Frontal cortex (tissue), 4 donors: ENCODE data around the gene TPI1. TPM values are rescaled to one million over a fixed set of nuclear protein-coding genes. Genes with fewer than 3 reads are reported as not detected.

Experiments
- DNase-seq, 2 donors: peaks; one replicate each; pipeline ENCODE4 v3.0.0; 2012; ENCODE audit warnings: low spot score in 2 of 2
- FAIRE-seq: peaks from 2 replicates; lab custom pipeline; 2012; peaks lifted over from hg19 to GRCh38; lab: Jason Lieb, UNC
- total RNA-seq: library from RNA; depleted of rRNA; stranded (reverse); fragments of >200 nt; gene quantifications from one replicate; pipeline ENCODE4 v1.2.3, GENCODE V29; 2014
- donor health status: control.
- donor health status: control.
- donor health status: control.

Gene TPI1
- total RNA-seq, 1 donor from 2014 or later = 293 TPM

DNA sequence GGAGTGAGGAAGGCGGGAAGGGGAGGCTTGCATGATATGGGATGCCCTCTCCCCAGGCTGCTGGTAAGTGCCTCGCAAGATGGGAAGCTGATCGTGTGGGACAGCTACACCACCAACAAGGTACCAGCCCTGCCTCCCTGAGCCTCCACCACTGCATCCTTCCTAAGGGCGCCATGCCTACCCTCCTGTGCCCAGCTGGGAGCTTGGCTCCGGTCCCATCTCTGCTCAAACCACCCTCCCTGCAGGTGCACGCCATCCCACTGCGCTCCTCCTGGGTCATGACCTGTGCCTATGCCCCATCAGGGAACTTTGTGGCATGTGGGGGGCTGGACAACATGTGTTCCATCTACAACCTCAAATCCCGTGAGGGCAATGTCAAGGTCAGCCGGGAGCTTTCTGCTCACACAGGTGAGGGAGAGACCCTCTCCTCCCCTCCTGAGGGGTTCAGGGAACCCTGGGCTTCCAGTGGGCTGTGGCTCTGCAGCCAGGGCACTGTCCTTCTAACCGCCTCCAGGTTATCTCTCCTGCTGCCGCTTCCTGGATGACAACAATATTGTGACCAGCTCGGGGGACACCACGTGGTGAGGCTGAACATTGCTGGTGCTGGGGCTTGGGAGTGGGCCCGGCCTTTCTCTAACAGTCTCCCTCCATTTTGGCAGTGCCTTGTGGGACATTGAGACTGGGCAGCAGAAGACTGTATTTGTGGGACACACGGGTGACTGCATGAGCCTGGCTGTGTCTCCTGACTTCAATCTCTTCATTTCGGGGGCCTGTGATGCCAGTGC, 24.0 kb upstream of the TPI1 start:
- FAIRE-seq = no peak

DNA sequence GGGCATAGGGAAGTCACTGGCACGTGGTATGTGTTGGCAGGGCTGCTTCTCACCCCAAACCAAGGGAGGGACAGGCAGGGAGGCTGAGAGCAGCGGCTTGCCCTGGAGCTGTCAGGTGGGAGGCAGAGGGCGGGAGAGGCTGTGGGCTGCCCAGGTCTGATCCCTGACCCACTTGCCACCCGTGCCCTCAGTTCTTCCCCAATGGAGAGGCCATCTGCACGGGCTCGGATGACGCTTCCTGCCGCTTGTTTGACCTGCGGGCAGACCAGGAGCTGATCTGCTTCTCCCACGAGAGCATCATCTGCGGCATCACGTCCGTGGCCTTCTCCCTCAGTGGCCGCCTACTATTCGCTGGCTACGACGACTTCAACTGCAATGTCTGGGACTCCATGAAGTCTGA, 21.9 kb upstream of the TPI1 start:
- no peak for DNase-seq
- FAIRE-seq = no peak

More for the DNA sequence above, 24.0 kb upstream of the TPI1 start:
- DNase-seq = no peak

GRCh38 chr12:6846316-6846869, 20.9 kb upstream of the TPI1 start:
- DNase-seq (no peak), FAIRE-seq (no peak)

GRCh38 chr12:6847676-6848075, 19.7 kb upstream of the TPI1 start:
- DNase-seq (no peak), FAIRE-seq (no peak)

DNA sequence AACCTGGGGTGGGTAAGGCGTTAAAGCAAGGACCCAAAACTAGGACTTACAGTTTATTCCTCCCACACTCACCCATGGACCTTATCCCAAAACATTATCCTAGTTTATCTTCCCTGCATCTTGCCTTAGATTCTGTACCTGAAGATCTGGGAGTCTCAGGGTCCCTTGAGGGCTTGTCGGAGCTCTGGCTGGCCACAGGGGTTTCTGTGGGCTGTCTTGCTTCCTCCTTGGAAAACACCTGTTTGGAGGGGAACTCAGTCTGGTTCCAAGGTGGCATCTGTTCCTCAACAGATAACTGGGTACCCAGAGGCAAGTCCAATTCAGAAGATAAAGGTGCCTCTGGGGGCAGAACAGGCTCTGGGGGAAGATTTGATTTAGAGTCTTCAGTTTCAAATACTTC, 17.9 kb upstream of the TPI1 start:
- FAIRE-seq (no peak), DNase-seq (no peak)

- DNase-seq (no peak), FAIRE-seq (no peak)
Measured at GRCh38 chr12:6849976-6850560, 17.3 kb upstream of the TPI1 start.

DNA sequence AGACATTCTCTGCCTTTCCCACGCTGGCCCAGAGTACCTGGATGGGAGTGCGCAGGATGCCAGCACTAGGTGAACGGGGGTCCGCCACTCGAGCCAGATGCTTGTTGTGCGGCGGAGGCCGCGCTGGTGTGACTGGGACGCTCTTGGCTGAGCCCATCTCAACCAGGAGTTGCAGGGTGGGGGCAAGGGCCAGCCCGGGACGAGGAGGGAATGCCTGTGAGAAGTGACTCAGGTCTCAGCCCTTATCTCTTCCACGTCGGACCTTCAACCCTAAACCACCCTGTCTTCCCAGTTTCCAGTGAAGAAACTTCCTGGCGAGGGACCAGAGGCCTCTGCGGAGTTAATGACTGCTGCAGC, 16.6 kb upstream of the TPI1 start:
- no peak for FAIRE-seq
- no peak for DNase-seq

GRCh38 chr12:6851153-6851920, 16.0 kb upstream of the TPI1 start, which contains the start of gene CDCA3:
Gene CDCA3, minus strand, starts transcription at chr12:6851286. Its CDS starts 334 bp downstream, at chr12:6850952.
- peak; percentile 95 to 100 for DNase-seq
- FAIRE-seq = no peak

- FAIRE-seq (peak; percentile 79), DNase-seq (peak; percentile 90 to 92)
Measured at GRCh38 chr12:6851921-6852650, 15.2 kb upstream of the TPI1 start, which contains the start of gene USP5. Gene USP5, plus strand, starts transcription at chr12:6852150. Its CDS starts 30 bp downstream, at chr12:6852180.

DNA sequence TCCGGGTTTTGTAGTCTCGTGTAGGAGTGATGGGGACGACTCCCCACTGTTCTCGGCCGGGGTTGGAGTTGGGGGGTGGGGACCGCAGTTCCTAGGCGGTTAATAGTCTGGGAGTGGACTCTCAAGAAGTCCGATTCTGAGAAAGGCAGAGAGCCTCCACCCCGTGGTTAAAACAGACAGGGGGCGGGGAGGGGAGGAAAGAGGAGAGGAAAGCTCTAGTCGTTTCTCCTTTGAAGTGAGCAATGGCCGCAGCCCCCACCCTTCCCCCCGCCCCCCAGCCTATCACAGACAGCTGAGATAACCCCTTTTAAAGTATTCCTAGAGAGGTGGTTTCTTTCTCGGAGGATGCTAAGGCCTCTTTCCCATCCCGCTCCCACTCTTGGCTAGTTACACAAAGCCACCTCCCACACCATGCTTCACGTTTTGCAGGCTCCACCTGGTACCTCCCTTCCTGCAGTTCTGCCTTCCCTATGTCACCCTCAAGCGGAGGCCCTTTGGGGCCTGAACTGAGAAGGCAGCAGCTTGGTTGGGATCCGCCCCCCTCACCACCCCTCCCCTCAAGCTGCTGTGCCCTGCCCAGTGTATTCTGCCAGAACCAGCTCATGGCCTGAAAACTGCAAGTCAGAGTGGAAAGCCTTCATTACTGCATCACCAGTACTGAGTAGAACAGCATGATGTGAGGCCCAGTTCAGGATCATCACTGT, 14.5 kb upstream of the TPI1 start:
- FAIRE-seq (no peak), DNase-seq (peak in 1 of 2 donors; percentile 60)

DNA sequence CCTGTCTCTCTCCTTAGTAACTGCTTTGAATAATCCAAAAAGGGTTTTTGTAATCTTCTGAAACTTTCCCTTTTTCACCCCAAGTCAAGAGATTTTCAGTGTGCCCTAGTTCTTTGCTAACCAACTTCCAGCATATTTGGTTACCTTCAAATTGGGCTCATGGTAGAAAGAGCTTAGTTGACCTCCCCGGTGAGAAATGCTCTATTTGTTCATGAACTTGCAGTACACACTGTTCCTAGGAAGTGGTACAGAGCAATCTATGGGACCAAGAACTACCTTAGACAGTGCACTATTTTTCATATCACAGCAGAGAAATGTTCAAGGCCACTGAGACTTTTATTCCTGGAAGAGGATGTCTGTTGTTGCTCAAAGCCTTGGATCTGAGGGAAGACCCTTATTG, 13.7 kb upstream of the TPI1 start:
- DNase-seq (no peak), FAIRE-seq (no peak)

DNA sequence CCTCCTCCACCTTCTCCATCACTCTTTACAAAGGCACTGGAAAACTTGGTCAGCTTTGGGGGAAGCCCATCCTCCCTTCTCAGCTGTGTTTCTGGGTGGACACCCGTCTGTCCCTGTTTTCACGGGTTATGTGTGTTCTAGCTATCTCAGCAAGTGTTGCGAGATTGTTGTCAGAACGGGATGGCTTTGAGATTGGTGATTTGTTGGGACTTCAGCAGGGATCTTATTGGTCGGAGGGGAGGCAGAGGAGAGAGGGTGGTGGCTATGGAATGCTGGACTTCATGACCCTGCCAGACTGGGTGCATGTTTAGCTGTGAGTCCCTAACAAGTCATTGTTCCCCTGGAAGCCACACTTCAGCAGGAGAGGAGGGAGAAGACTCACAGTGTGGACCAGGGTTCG, 13.3 kb upstream of the TPI1 start:
- FAIRE-seq (no peak), DNase-seq (no peak)

GRCh38 chr12:6855322-6855721, 12.0 kb upstream of the TPI1 start:
- DNase-seq (no peak), FAIRE-seq (no peak)

DNA sequence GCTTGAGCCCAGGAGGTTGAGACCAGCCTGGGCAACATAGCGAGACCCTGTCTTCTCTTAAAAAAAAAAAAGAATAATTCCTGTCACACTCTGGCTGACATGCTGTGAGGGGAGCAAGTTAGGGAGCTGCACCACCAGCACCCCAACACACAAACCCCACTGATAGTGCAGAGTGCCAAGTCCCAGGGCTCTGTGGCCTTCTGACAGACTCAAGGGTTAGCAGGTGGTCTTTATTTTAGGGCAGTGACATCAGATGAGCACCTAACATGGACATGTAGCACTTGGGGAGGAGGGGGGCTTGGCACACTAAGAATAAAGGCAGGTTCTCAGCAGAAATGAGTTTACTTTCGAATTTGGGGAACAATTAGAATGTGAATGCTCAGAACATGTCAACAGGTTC, 8.5 kb upstream of the TPI1 start:
- no peak for FAIRE-seq
- no peak for DNase-seq

DNA sequence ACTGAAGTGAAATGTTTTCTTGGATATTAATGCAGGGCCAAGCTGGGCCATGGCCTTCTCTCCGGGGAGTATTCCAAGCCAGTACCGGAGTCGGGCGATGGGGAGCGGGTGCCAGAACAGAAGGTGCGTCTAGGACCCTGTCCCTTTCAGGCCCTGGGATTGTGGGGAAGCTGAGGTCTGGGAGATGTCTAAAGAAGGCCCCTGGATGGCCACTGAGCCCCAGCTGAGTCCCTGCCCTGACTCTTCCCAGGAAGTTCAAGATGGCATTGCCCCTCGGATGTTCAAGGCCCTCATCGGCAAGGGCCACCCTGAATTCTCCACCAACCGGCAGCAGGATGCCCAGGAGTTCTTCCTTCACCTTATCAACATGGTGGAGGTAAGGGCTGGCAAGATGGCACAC, 7.2 kb upstream of the TPI1 start:
- no peak for FAIRE-seq
- DNase-seq = no peak

DNA sequence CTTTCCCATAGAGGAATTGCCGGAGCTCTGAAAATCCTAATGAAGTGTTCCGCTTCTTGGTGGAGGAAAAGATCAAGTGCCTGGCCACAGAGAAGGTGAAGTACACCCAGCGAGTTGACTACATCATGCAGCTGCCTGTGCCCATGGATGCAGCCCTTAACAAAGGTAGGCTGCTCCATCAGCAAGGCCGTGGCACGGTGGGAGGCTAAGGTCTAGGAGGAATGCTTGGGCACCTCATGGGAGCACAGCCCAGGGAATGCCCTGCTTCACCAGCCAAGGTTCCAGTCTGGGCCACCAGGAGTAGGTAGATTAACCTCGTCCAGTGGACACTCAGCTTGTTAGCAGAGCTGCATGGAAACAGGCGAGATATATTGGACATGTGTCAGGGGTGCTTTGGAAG, 6.4 kb upstream of the TPI1 start:
- no peak for DNase-seq
- FAIRE-seq = no peak

DNA sequence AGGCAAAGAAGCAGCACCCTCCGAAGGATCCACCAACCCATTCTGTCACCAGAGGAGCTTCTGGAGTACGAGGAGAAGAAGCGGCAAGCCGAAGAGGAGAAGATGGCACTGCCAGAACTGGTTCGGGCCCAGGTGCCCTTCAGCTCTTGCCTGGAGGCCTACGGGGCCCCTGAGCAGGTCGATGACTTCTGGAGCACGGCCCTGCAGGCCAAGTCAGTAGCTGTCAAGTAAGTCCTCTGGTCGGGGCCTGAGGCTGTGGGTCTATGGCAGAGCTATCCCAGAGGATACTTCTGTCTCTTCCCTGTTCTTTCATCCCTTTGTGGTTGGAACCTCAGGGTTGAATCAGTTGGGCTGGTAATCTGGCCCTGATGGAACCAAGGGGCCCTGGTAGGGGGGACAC, 5.9 kb upstream of the TPI1 start:
- FAIRE-seq (no peak), DNase-seq (no peak)

GRCh38 chr12:6863033-6863432, 4.3 kb upstream of the TPI1 start:
- DNase-seq = no peak
- no peak for FAIRE-seq

DNA sequence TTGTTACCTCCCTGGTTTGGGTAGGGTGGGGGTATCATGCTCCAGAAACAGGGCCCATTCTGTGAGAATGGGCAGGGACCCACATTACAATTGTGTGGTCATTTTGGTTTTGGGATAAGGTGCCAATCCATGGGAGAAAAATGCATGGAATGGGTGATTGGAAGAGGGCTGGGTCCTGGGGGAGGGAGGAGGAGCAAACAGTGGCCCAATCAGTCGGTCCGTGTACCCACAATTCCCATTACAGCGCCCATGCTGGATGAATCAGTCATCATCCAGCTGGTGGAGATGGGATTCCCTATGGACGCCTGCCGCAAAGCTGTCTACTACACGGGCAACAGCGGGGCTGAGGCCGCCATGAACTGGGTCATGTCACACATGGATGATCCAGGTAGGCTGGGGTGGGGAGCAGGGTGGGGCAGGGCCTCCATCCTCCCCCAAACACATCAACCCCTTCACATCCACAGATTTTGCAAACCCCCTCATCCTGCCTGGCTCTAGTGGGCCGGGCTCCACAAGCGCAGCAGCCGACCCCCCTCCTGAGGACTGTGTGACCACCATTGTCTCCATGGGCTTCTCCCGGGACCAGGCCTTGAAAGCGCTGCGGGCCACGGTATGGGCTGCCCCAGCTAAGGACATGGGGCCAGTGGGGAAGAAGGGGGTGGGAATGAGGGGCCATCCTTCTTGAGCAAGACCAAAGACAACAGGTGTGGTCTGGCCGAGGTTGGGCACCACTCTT, 3.6 kb upstream of the TPI1 start:
- DNase-seq (no peak), FAIRE-seq (no peak)
